ENCODE measurements around the gene MLLT10. TPM values are rescaled to one million over a fixed set of nuclear protein-coding genes. Genes with fewer than 3 reads are reported as not detected.

MLLT10 gene
- total RNA-seq, 1 experiment from 2014 or later = 39.3 TPM

GRCh38 chr10:21757185-21757901 is 223.3 kb downstream of the MLLT10 start:
- peak; percentile 13 to 27 for DNase-seq
- H3K4me3 ChIP-seq = no peak overlapping the region
- H3K9me3 ChIP-seq (replicated peaks) = no peaks in the 10 kb centered on the region
- H3K36me3 ChIP-seq = no peaks in the 10 kb centered on the region
- no peaks in the 10 kb centered on the region; the same call in 1 of the 2 replicates for H3K4me1 ChIP-seq
- H3K27me3 ChIP-seq = no peaks in the 10 kb centered on the region
- H3K27ac ChIP-seq = no peak overlapping the region

GRCh38 chr10:21758239-21758638 is 224.2 kb downstream of the MLLT10 start:
- no peak for DNase-seq
- Histone ChIP-seq H3K36me3 (no peaks in the 10 kb centered on the region), H3K27me3 (no peaks in the 10 kb centered on the region), H3K27ac (no peak overlapping the region), H3K4me1 (no peaks in the 10 kb centered on the region; the same call in 1 of the 2 replicates), H3K4me3 (no peak overlapping the region), H3K9me3 (replicated peaks) (no peaks in the 10 kb centered on the region)

GRCh38 chr10:21758696-21759095 is 224.7 kb downstream of the MLLT10 start:
- DNase-seq = no peak
- Histone ChIP-seq H3K9me3 (replicated peaks) (no peaks in the 10 kb centered on the region), H3K36me3 (no peaks in the 10 kb centered on the region), H3K4me1 (no peaks in the 10 kb centered on the region; the same call in 1 of the 2 replicates), H3K27ac (no peak overlapping the region), H3K4me3 (no peak overlapping the region), H3K27me3 (no peaks in the 10 kb centered on the region)

GRCh38 chr10:21759232-21759631 is 225.2 kb downstream of the MLLT10 start:
- no peak overlapping the region for H3K4me3 ChIP-seq
- DNase-seq = no peak
- H3K4me1 ChIP-seq = no peaks in the 10 kb centered on the region
- no peaks in the 10 kb centered on the region for H3K9me3 ChIP-seq (replicated peaks)
- H3K27ac ChIP-seq = no peak overlapping the region
- no peaks in the 10 kb centered on the region for H3K36me3 ChIP-seq
- no peaks in the 10 kb centered on the region for H3K27me3 ChIP-seq

- H3K4me3 ChIP-seq = no peak overlapping the region
- no peaks in the 10 kb centered on the region for H3K4me1 ChIP-seq
- no peaks in the 10 kb centered on the region for H3K9me3 ChIP-seq (replicated peaks)
- H3K27me3 ChIP-seq = no peaks in the 10 kb centered on the region
- DNase-seq = no peak
- H3K36me3 ChIP-seq = no peaks in the 10 kb centered on the region
- H3K27ac ChIP-seq = no peak overlapping the region
Observed at GRCh38 chr10:21760332-21760731, 226.3 kb downstream of the MLLT10 start.

- no peak for DNase-seq
Observed at GRCh38 chr10:21764466-21765189, 230.6 kb downstream of the MLLT10 start.

GRCh38 chr10:21769041-21769440 is 235.0 kb downstream of the MLLT10 start:
- Histone ChIP-seq H3K36me3 (no peaks in the 10 kb centered on the region), H3K9me3 (replicated peaks) (no peaks in the 10 kb centered on the region), H3K4me1 (peaks cover 2% of the 10 kb centered on the region; the same call in 1 of the 2 replicates), H3K27me3 (no peaks in the 10 kb centered on the region), H3K4me3 (no peak overlapping the region), H3K27ac (no peak overlapping the region)
- DNase-seq = no peak

More at GRCh38 chr10:21764466-21765189, 230.6 kb downstream of the MLLT10 start:
- no peaks in the 10 kb centered on the region for H3K27me3 ChIP-seq
- H3K9me3 ChIP-seq (replicated peaks) = no peaks in the 10 kb centered on the region
- H3K27ac ChIP-seq = no peak overlapping the region
- H3K4me3 ChIP-seq = no peak overlapping the region
- peaks cover 2% of the 10 kb centered on the region; the same call in 1 of the 2 replicates for H3K4me1 ChIP-seq
- no peaks in the 10 kb centered on the region for H3K36me3 ChIP-seq

- Histone ChIP-seq H3K36me3 (no peaks in the 10 kb centered on the region), H3K27me3 (no peaks in the 10 kb centered on the region), H3K9me3 (replicated peaks) (no peaks in the 10 kb centered on the region), H3K4me3 (no peak overlapping the region), H3K27ac (no peak overlapping the region), H3K4me1 (peaks cover 2% of the 10 kb centered on the region; the same call in 1 of the 2 replicates)
- DNase-seq = no peak
Observed at GRCh38 chr10:21771219-21771618, 237.2 kb downstream of the MLLT10 start.

- Histone ChIP-seq H3K36me3 (no peaks in the 10 kb centered on the region), H3K27ac (no peak overlapping the region), H3K4me1 (no peaks in the 10 kb centered on the region), H3K4me3 (no peak overlapping the region), H3K27me3 (no peaks in the 10 kb centered on the region), H3K9me3 (replicated peaks) (no peaks in the 10 kb centered on the region)
- DNase-seq = no peak
Observed at GRCh38 chr10:21776883-21777282, 242.9 kb downstream of the MLLT10 start.

- no peaks in the 10 kb centered on the region for H3K4me1 ChIP-seq
- H3K9me3 ChIP-seq (replicated peaks) = no peaks in the 10 kb centered on the region
- no peak overlapping the region for H3K4me3 ChIP-seq
- no peaks in the 10 kb centered on the region for H3K27me3 ChIP-seq
- DNase-seq = no peak
- H3K36me3 ChIP-seq = no peaks in the 10 kb centered on the region
- no peak overlapping the region for H3K27ac ChIP-seq
Observed at GRCh38 chr10:21791276-21791675, 257.2 kb downstream of the MLLT10 start.

Other genes with a start within 250 kb of the MLLT10 start
- 1.4 and 1.8 TPM in 2 replicates for gene SKIDA1, start 8.6 kb upstream of the MLLT10 start, total RNA-seq (2014; rRNA removed; shearing (Covaris generic))

Data from SJCRH30 (cell line).